Prostate gland (tissue), 2 donors: ENCODE measurements around the gene BAIAP2.

Experiments
- POLR2A ChIP-seq: fragments of 450-650 bp; IDR thresholded peaks from one replicate; pipeline ENCODE4 v1.6.1; 2016; ENCODE audit warnings: antibody characterized with exemption, mild to moderate bottlenecking
- POLR2AphosphoS5 ChIP-seq: sonication (generic); formaldehyde crosslinking; IDR thresholded peaks from one replicate; pipeline ENCODE4 v1.6.1; 2017; ENCODE audit warnings: antibody characterized with exemption
- TF ChIP-seq, protein P1 (sequence below), 4 experiments: fragments of 200-600 bp in 2 of 4; fragments of 450-650 bp in 2 of 4; sonication (generic) in 2 of 4; IDR thresholded peaks; 1 replicate in 3 of 4; 2 replicates in 1 of 4; pipeline ENCODE4 v1.5.1; 2016 to 2019; ENCODE audit warnings: antibody characterized with exemption in 4 of 4, mild to moderate bottlenecking in 2 of 4, moderate library complexity in 2 of 4

- TF ChIP-seq, protein P1, sequence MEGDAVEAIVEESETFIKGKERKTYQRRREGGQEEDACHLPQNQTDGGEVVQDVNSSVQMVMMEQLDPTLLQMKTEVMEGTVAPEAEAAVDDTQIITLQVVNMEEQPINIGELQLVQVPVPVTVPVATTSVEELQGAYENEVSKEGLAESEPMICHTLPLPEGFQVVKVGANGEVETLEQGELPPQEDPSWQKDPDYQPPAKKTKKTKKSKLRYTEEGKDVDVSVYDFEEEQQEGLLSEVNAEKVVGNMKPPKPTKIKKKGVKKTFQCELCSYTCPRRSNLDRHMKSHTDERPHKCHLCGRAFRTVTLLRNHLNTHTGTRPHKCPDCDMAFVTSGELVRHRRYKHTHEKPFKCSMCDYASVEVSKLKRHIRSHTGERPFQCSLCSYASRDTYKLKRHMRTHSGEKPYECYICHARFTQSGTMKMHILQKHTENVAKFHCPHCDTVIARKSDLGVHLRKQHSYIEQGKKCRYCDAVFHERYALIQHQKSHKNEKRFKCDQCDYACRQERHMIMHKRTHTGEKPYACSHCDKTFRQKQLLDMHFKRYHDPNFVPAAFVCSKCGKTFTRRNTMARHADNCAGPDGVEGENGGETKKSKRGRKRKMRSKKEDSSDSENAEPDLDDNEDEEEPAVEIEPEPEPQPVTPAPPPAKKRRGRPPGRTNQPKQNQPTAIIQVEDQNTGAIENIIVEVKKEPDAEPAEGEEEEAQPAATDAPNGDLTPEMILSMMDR (IDR thresholded peaks at IDR 0.05), result no peak
- TF ChIP-seq POLR2AphosphoS5 (no peak), POLR2A (no peak)
Measured at GRCh38 chr17:81076141-81076679, 41.3 kb downstream of the BAIAP2 start.
